Fibroblast of peridontal ligament (primary cell): ENCODE results near the gene DNLZ.

Experiments
- DNase-seq: peaks from one replicate; pipeline ENCODE4 v3.0.0-alpha.2; 2010; ENCODE audit errors: extremely low read depth

The DNLZ gene

DNA sequence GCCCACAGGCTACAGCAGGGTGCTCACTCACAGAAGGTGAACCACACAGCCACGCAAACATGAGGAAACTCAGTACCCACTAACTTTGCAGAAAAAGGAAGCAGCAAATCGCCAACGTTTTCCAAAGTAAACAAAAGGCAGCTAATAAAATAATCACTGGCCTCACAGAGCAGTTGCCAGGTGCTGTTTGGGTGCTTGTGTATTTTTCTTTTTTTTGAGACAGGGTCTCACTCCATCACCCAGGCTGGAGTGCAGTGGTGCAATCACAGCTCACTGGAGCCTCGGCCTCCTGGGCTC is 32.6 kb upstream of the DNLZ start:
- no peak for DNase-seq

GRCh38 chr9:136395345-136396218 is 32.0 kb upstream of the DNLZ start:
- no peak for DNase-seq

DNA sequence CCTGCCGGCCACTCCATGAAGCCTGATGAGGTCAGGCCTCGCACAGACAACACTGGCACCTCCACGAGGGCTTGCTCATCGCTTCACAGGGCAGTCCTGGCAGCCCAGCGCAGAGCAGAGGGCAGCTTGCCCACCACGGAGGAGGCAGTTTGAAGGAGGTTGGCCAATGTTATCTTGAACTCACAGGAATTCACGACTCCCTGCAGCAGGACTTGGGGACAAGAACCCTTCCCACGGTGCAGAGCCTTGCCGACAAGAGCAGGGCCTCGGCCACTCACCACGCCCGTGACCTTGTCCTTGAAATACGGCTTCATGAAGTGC is 31.4 kb upstream of the DNLZ start:
- DNase-seq = no peak

GRCh38 chr9:136394312-136395019 is 30.9 kb upstream of the DNLZ start:
- DNase-seq = no peak

- no peak for DNase-seq
These were observed 30.0 kb upstream of the DNLZ start for GRCh38 chr9:136393531-136393930.

- DNase-seq = no peak
These were observed 29.2 kb upstream of the DNLZ start for GRCh38 chr9:136392538-136393449.

- DNase-seq = no peak
These were observed 28.4 kb upstream of the DNLZ start for GRCh38 chr9:136391737-136392537.

DNA sequence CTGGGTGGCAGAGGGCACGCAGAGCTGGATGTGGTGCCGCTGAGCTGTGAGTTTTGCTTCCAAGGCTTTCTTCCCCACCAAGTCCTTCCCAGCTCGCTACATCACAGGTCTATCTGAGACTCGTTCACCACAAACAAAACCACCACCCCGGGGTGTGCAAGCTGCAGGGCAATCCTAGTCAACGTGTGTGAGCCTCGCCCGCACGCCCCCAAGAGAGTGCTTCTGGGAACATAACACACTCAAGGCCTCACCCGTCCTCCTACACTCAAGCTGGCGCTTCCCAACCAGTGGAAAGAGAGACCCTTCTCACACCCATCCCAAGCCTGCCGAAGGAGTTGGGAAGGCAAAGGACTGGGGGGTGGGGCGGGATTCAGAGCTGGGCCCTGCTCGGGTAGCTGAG is 25.9 kb upstream of the DNLZ start:
- no peak for DNase-seq

- no peak for DNase-seq
These were observed 23.7 kb upstream of the DNLZ start for GRCh38 chr9:136387217-136387616.

DNA sequence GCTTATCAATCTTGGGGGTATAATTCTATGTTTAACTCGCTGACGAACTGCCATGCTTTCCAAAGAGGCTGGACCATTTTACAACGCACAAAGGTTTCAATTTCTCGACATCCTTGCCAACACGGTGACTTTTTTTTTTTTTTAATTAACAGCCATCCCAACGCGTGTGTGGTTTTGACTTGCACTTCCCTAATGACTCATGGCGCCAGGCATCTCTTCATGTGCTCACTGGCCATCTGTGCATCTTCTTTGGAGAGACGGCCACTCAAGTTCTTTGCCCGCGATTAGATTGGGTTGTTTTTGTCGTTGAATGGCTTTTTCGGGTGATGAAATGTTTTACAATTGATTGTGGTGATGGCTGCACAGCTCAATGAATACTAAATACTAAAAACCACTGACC is 22.5 kb upstream of the DNLZ start:
- DNase-seq = no peak

- no peak for DNase-seq
These were observed 21.5 kb upstream of the DNLZ start for GRCh38 chr9:136385015-136385414.

DNA sequence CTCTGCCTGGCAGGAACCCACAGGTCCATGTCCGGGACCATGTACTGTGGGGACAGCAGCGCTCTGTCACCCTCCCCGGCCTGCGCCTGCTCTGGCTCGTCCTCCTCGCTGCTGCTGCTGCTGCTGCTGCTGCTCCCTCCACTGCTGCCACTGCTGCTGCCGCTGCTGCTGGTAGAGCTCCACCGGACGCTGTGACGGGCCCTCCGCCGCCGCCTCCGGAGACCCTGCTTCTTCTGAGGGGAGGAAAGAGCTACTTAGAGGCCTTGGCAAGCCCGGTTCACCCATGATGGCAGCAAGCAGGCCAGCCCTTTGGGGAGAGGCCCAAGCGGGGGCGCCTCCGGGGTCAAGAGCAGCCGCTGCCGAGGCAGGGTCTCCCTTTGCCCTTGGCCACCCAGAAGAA is 19.9 kb upstream of the DNLZ start:
- no peak for DNase-seq

DNA sequence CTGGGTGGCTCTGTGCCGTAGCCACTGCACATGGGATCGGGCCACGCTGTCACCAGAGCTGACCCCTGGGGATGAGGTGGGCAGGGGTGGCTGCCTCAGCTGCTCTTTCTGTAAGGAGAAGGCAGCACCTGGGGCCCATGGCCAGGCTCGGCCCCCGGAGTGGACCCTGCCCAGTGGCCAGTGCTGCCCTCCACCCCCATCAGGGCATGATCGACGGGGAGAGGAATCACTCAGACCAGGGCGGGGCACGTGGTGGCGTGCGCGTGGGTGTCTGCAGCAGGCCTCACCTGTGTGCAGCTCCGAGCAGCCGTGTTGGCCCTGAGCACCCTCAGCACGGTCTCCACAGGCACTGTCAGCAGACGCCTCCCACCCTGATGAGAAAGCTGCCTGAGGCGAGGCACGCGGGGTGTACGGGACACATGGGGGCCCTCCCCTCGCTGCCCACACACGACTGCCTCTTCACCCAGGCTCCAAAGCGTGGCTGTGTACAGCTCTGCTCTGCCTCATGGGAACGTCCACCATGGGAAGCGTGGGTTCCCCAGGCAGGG is 18.5 kb upstream of the DNLZ start:
- no peak for DNase-seq

DNA sequence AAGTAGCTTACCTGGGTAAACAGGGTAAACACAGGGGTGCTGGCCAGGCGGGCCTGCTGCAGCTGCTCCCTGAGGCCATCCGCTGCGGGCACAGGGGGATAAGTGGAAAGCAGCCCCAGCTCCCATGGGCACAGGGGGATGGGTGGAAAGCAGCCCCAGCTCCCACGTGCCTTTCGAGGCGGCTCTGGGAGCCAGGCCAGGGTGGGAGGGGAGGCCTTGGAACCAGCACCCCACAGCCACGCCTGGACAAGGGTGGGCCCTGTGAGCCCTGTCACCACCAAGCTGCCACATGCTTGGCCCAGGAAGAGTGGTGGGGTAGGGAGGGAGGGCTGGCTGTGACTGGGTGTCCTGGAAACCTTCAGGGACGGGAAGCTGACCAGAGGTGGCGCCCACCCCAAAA is 17.8 kb upstream of the DNLZ start:
- DNase-seq = no peak

GRCh38 chr9:136380381-136380780 is 16.8 kb upstream of the DNLZ start:
- no peak for DNase-seq

DNA sequence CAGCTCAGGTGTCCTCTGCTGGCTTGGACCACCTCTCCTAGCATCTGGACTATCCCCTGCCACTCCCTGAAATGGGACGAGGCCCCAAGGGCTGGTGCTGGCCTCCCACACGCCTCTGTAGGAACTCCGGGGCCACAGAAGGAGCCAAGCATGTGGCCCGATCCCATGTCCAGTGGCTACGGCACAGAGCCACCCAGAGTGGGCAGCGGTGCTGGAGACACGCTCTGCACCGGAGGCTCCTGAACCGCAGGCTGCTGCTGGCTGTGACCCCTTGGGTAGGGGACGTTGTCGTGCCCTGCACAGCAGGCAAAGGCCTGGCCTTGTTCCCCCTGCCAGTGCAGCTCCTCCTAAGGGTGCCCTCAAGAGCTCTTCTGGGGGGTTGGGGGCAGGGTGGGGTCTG is 16.3 kb upstream of the DNLZ start:
- no peak for DNase-seq

- DNase-seq = no peak
These were observed 15.9 kb upstream of the DNLZ start for GRCh38 chr9:136379401-136379800.

DNA sequence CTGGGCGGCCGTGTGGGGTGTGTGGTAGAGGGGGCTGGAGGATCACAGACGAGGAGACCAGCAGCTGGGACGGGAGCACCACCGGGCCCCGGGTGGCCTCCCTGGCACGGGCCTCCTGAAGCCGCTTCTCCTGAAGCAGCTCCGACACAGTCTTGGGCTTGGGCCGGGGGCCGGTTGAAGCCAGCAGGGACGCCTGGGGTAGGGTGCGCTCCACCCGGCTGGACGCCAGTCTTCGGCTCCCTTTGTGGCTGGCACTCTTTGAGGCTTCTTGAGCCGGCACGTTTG is 15.4 kb upstream of the DNLZ start:
- DNase-seq = no peak

- no peak for DNase-seq
These were observed 14.8 kb upstream of the DNLZ start for GRCh38 chr9:136378170-136379002.

- DNase-seq = no peak
These were observed 14.0 kb upstream of the DNLZ start for GRCh38 chr9:136377341-136378169.
